Stimulated activated CD8-positive, alpha-beta memory T cell treated with anti-CD3 and anti-CD28 coated beads, Interleukin-4, amount 100 ng/mL, for 1 hour (primary cell): ENCODE results near the gene KIF5A.

Experiments used
- DNase-seq, 2 donors: peaks; one replicate each; pipeline ENCODE4 v3.0.0-alpha.2; 2020; ENCODE audit warnings: low read depth in 2 of 2, low spot score in 1 of 2

KIF5A gene

DNA sequence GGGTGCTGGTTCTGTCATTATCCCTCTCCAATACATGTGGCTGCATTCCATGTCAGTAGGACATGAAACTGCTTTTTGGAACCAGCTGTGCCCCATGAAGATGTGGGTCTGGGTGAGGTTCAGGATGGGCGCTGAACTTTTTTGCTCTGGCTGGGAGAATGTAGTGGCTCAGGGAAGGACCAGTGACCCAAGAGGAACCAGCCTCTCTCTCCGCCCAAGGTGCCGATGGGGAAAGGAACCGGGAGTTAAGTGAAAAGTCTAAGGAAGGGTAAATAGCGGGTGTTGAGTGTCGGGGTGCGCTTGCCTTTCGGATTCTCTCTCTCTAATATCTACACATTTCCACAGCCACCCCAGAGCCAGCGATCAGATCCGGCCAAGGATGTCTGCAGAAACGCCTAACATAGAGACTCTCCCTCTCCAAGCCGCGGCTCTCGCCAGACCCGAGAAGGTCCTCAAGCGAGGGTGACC is 69.2 kb downstream of the KIF5A start:
- DNase-seq, result no peak

DNA sequence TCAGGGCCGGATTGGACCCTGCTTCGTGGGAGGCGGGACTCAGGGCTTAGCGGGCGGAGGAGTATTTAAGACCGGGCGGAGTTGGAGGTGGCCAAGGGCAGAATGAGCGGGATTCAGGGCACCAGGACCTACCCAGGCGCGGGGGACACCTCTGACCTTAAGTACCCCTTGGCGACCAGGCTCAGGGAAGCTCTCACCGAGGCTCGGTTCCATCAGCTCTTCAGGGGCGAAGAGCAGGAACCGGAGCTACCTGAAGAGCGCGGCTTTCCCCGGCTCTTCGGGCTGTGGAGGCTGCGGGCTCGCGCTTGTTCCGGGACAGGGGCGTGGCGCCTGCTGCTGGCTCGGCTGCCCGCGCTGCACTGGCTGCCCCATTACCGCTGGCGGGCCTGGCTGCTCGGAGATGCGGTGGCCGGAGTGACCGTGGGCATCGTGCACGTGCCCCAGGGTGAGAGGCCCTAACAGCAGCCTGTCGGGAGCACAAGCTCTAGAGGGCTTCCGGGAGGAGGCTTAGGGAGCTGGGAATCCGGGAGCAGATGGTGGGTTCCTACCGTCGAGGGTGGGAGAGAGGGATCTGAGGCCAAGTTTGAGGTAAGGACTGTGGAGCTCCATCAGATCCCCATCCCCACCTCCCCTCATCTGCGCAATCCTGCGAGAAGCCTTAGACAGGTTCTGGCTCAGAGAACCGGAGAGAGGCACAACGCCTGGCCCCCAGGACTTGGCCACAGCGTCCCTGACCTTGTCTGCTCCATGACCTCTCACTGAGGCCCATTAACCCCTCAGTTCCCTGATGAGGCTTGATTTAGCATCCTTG is 69.8 kb downstream of the KIF5A start:
- DNase-seq, result no peak

DNA sequence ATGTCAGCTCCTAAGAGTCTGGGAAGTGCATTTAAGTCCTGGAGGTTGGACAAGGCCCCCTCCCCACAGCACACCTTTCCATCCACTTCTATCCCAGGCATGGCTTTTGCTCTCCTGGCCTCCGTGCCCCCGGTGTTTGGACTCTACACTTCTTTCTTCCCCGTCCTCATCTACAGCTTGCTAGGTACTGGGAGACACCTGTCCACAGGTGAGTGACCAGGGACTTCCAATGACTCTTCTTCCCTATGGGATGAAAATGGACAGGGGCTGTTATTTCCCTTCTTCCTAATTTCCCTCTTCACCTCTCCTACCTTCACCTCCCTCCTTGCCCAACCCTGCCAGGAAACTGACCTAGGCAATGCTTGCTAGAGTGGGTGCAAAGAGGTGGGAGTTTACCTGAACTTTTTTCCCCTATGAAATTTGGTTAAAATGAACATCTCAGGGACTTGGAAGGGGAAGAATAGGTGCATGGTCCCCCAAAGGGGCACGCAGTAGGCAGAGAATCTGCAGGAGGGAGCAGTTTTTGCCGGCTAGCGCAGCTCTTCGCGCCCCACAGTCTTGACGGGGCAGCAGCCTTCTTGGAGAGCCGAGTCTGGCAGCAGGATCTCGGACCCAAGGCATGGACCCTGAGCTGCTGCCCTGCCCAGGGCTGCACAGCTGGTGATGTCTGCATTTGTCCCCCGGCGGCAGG is 70.5 kb downstream of the KIF5A start:
- DNase-seq, result no peak

DNA sequence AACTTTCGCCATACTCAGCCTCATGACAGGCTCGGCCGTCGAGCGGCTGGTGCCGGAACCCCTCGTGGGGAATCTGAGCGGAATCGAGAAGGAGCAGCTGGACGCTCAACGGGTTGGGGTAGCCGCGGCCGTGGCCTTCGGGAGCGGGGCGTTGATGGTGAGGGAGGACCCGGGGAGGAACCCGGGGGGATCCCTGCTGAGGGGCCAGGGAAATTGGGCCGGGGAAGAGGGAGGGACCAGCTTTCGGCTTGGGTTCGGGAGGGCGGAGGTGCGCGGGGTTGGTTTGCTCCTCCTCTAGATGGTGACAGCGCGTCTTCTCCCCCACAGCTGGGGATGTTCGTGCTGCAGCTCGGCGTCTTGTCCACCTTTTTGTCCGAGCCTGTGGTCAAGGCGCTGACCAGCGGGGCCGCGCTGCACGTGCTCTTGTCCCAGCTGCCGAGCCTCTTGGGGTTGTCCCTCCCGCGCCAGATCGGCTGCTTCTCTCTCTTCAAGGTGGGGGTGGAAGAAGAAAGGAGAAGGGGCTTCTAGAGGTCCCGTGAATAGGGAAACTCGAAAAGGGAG is 71.2 kb downstream of the KIF5A start:
- DNase-seq, result no peak

DNA sequence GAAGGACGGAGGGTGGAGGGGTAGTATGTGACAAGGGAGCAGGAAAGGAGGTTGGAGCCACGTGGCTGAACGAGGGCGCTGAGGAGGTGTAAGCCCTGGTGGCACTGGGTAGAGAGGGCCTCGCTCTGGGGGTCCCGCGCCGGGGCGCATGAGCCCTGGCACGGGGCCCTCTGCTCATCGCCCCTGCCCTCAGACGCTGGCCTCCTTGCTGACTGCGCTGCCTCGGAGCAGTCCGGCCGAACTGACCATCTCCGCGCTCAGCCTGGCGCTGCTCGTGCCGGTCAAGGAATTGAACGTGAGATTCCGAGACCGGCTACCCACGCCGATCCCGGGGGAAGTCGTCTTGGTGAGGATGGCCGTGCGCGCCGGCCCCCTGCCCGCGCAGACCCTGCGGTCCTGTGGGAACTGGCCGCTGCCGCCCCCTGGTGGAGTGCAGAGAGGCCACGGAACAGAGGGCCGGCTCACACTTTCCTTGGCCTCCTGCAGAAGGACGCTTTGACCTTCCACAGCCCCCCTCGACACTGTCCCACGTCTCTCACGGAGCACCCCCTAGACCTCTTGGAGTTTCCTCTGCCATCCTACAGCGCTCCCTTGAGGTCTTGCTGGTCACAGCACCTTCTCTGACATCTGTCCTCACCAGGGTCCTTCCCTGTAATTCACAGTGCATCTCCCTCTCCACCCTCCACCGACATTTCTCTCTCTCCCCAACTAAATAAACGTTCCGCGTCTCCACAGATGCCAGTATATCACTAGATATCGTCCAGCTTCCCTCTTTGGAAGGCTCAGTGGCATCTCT is 71.9 kb downstream of the KIF5A start:
- DNase-seq, result no peak

DNA sequence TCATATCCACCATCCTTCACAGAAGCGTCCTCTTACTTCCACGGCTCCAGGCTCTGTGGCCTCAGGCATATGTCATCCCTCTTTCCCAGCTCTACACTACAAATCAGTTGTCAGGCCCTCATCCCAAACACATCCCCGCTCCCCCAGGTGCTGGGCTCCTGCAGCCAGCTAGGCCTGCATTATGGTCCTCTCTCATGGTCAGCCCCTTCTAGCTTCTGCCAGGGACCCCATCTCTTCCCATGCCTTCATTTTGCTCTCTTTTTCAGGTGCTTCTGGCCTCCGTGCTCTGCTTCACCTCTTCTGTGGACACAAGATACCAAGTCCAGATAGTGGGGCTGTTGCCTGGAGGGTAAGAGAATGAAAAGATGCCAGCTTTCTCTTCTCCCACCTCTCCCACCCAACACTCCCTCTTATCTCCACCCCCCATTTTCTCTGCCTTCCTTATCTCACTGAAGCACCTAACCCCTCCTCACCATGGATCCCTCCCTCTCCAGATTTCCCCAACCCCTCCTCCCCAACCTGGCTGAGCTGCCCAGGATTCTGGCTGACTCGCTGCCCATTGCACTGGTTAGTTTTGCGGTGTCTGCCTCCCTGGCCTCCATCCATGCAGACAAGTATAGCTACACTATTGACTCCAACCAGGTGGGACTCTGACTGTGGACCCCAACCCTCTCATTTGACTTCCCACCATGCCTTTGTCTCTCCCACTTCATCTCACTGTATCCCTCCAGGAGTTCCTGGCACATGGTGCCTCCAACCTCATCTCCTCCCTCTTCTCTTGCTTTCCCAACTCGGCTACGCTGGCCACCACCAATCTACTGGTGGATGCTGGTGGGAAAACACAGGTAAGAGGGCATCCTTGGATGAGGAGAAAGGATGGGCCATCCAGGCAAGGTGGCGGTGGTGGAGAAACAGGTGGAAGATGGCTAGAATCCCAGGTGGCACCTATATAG is 72.7 kb downstream of the KIF5A start:
- no peak for DNase-seq

DNA sequence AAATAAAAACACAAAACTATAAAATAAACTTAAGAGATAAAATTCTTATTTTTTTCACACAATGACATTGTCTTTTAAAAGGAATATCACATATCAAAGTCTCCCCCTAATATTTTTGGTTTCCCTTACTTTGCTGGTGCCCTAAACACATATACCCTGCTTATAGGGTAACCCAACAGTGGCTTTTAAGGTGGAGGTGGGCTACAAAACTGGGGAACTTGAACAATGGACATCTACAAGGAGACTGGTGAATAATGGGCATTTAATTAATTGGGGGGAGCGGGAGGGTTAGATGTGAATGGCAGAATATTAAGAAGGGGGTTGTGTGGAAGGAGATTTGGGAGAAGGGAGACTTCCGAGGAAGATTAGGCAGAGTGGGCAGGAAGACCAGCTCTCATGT is 73.5 kb downstream of the KIF5A start:
- no peak for DNase-seq

DNA sequence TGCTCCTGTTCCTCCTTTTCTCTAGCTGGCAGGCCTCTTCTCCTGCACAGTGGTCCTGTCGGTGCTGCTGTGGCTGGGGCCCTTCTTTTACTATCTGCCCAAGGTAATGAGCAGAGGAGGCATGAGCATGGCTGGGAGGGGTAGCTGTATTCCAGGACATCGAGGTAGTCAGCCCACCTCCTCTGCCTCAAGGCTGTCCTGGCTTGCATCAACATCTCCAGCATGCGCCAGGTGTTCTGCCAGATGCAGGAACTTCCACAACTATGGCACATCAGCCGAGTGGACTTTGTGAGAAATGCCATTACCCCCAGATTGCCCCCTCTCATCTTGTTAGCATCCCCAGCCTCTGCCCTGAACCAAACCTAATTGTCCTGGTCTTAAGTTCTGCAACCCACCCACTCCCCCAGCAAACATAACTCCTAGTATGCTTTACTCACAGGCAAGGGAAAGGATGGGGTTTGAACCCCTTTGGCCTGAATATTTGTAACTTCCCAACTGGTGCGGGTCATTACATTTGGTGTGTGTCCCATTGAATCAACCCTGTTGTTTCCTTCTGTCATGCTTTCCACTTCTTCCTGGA is 74.1 kb downstream of the KIF5A start:
- DNase-seq, result no peak

DNA sequence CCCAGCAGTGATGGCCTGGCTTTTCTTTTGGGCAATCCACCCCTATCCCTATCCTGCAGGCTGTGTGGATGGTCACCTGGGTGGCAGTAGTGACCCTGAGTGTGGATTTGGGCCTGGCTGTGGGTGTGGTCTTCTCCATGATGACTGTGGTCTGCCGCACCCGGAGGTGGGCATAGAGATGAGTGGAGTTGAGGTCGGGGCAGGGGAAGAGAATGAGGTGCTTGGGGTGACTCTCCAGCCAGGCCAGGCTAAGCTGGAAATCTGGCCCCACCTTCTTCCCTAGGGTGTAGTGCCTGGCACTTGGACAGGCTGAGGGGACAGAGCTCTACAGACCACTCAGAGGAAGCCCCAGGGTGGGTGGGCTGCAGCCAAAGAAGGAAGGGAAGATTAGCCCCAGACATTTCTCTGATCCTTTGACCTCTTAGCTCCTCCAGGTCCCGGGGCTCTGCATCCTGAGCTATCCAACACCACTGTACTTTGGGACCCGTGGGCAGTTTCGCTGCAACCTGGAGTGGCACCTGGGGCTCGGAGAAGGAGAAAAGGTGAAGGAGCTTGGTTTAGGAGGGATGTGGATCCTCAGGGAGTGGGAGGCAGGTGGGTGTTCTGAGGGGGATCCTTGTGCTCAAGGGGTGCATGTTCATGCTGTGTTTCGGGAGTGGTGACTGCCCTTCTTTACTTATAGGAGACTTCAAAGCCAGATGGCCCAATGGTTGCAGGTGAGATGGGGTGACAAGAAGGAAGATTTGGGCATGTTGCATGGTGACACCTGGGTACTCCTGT is 74.8 kb downstream of the KIF5A start:
- DNase-seq, result no peak

DNA sequence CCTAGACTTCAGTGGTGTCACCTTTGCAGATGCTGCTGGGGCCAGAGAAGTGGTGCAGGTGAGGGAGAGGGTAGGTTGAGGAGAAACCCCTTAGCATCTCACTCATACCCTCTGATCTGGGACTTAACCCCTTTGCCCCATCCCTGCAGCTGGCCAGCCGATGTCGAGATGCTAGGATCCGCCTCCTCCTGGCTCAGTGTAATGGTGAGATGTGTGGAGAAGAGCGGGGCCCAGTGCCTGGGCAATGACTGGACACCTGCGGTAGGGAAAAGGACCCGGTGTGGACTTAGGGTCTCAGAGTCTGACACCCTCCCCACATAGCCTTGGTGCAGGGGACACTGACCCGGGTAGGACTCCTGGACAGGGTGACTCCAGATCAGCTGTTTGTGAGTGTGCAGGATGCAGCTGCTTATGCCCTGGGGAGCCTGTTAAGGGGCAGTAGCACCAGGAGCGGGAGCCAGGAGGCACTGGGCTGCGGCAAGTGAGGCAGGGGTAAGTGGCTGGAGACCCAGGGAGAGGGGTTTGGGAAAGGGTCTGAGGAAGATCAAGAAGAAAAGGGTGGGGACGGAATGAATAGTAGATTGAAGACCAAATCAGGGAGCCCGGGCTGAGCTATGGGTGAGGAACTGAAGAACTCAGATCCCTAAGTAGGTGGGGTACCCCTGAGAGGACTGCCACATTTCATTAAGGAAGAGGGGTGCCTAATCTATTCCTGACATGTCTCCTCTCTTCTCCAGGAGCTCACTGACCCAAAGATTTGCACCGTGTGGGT is 75.6 kb downstream of the KIF5A start:
- DNase-seq, result no peak

DNA sequence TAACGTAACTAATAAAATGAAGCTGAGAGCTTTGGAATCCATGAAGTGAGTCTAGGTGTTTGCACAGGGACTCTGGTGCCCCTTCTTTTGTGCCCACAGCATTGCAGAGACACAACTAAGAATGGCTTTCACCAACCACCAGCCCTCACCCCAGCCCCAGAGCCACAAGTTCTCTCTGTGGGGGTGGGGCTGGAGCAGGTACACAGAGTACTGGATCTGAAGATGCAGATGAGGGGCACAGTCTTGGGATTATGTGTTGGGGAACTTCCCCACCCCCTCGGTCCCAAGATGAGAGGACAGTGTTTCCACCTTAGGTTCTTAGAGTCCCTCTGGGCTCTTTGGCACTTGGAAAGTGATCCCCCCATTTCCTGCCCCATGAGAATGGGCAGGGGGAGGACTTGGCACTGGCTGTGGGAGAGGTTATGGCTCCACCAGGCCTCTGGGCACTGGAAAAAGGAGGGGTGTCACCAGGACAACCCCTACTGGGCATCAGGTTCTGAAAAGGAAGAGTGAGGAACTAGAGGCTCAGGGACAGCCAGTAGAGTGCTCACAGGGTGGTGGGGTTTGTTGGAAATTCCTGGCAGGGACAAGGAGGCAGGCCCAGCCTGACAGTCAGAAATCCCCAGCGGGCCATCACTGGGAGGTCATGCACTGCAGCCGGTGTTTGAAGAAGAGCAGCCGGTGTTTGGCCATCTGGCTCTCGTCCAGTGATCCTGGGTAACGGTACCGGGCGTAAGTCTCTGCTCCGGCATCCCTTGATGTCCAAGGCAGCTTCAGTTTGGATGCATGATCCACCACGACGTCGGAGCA is 76.5 kb downstream of the KIF5A start:
- no peak for DNase-seq

DNA sequence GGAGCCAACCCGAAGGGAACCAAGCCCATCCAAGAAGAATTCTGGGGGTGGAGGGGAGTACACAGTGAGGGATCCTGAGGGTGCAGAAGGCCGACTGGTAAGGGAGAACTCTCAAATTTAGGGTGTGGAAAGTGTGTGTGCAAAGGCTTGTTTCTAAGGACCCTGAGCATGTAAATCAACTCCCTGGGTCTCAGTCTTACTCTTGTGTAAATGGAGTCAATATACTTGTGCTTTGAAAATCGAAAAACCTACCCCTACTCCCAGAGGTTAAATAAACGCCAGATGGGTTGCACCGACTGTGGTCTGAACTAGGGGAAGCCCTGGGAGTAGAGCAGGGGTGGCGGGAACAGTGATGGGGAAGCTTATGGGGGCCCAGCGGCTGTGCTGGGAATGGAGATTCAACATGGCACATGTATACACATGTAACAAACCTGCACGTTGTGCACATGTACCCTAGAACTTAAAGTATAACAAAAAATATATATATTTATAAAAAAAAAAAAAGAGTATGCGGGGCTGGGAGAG is 77.1 kb downstream of the KIF5A start:
- DNase-seq, result no peak

DNA sequence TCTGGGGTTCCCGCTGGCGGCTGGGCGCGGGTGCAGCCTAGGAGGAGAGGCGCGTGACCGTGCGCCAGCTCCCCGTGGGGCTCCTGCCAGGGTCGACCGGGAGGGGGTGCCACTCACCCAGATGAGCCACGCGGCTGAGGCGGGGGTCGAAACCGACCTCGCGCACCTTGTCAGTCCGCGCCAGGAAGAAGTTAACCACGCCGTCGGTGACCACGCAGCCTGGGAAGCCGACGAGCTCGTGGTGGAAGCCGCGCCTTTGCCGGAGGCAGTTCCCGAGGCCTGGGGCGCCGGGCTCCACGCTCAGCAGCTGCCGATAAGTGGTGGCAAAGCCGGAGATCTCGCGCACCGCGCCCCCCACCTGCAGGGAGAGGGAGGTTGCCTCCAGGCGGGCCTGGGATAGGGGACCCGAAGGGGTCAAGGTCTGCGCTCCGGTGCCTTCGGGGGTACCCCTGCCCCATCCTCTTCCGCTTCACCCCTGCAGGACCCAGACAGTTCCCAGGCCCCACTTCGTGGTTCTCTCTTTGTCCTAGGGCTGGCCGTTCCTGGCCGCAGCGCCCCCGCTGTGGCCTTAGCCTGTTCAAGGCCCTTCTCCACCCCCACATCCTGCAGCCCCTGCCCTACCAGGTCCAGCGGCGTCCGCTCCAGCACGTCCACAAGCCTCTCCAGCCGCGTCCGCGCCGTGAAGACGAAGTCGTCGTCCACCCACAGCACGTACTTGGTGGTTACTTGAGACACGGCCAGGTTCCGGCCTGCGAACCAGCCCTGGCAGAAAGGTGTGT is 77.8 kb downstream of the KIF5A start:
- no peak for DNase-seq

DNA sequence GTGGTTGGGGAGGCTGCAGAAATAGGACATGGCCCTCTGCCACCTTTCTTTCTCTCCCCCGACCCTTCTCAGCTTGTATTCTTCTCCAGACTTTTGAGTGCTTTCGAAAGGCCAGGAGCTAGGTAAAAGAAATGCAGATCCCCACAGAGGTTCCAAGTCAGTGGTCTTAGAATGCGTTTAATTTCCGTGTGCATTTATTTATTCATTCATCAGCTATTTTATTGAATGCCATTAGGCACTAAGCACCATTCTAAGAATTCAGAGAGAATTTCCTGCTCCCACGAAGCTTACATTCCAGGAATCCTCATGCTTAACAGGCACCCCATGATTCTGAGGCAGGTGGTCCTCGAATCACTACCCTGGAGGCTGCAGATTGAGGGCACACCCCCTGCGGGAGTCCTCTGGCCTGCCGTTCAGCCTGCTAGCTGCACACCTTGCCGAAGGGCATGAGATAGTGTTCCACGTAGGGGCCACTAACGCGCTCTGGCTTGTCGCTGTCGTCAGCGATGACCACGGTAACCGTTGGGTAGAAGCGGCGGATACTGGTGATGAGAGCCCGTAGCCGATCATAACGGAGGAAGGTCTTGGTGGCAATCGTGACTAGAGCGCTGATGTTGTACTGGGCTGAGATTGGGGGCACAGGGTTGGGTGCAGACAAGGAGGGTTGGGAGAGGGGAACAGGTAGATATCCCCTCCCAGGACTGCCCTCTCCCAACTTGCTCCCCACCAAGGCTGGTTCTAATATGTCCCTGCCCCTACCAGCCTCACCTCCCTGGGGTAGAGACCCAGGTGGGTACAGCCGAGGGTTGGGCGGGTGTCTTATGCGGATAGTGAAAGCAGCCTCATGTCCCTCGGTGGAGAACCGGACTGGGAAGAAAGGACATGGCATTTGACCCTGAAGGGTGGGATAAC is 78.7 kb downstream of the KIF5A start:
- DNase-seq, result no peak

DNA sequence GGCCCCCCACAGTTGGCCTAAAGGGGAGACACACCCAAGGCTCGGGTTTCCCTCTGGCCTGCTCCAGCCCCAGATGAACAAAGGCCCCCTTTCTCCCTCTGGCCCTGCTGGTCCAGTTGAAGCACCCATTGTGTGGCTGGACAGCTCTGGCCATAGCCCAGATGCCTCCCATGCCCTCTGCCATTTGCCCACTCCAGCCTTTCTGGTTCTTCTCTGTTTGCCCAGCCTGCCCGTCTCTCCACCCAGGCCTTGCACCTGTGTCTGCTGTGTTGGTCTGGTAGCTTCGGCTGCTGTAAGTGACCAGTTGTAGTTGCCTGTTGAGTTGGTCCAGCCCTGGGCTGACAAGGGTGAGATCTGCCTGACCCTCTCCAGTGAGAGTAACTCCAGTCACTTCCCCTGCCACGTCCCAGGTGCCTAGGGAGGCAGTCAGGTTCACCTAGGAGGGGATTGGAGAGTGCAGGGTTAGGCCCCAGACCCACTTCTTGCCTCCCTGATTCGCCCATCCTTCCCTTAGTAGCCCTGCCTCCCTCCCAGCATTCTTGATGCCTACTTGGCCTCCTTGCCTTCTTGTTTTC is 80.1 kb downstream of the KIF5A start:
- no peak for DNase-seq
